SK-N-SH (cell line): ENCODE measurements around the gene BRME1. TPM values are rescaled to one million over a fixed set of nuclear protein-coding genes. Genes with fewer than 3 reads are reported as not detected.

Source experiments
- CTCF ChIA-PET: fragments of 300-600, 350-600 bp; formaldehyde crosslinking; extraction: SDS; loops from one replicate; lab custom pipeline; 2021; lab: Yijun Ruan, JAX
- POLR2A ChIA-PET: fragments of 350-600 bp; sonication (Branson Sonifier 250); formaldehyde crosslinking; extraction: SDS; loops from one replicate; lab custom pipeline; 2020; ENCODE audit warnings: antibody characterized with exemption, inconsistent platforms; lab: Yijun Ruan, JAX
- DNase-seq: peaks from one replicate; pipeline ENCODE4 v3.0.0; 2012
- H2AFZ ChIP-seq: fragments of 200-600 bp; sonication (generic); 2 replicates; pipeline ENCODE4 v1.8.1; 2016; ENCODE audit warnings: antibody characterized with exemption, mild to moderate bottlenecking, low read depth
- H3F3A ChIP-seq: fragments of 200-600 bp; sonication (generic); replicated peaks from 2 replicates; pipeline ENCODE3; 2016; ENCODE audit warnings: antibody characterized with exemption, mild to moderate bottlenecking; ENCODE audit not compliant: insufficient read depth
- H3K27ac ChIP-seq, 2 experiments: fragments of 200-500 bp in 1 of 2; fragments of 200-600 bp in 1 of 2; sonication (Bioruptor generic) in 1 of 2; sonication (generic), shearing (Covaris generic) in 1 of 2; 2 replicates each; pipeline versions ENCODE4 v1.5.1 to v1.6.1; 2014 to 2016; ENCODE audit warnings: low read depth in 2 of 2, inconsistent platforms in 1 of 2, low read length in 1 of 2, mild to moderate bottlenecking in 1 of 2, mixed read lengths in 1 of 2
- H3K27me3 ChIP-seq: fragments of 200-600 bp; sonication (generic), shearing (Covaris generic); 2 replicates; pipeline ENCODE4 v1.6.1; 2016; ENCODE audit warnings: mixed run types; ENCODE audit not compliant: insufficient read depth
- H3K36me3 ChIP-seq, 2 experiments: fragments of 200-500 bp in 1 of 2; fragments of 200-600 bp in 1 of 2; sonication (Bioruptor generic) in 1 of 2; sonication (generic) in 1 of 2; replicated peaks in 1 of 2; 2 replicates each; pipeline versions ENCODE3 to v1.5.1; 2014 to 2016; ENCODE audit warnings: low read length in 1 of 2, mild to moderate bottlenecking in 1 of 2; ENCODE audit not compliant: insufficient read depth in 2 of 2, control insufficient read depth in 1 of 2
- H3K4me1 ChIP-seq, 2 experiments: fragments of 200-500 bp in 1 of 2; fragments of 200-600 bp in 1 of 2; sonication (Bioruptor generic) in 1 of 2; sonication (generic), shearing (Covaris generic) in 1 of 2; 2 replicates each; pipeline versions ENCODE4 v1.5.1 to v1.6.1; 2014 to 2016; ENCODE audit warnings: low read depth in 1 of 2, low read length in 1 of 2, mixed run types in 1 of 2; ENCODE audit not compliant: insufficient read depth in 2 of 2, control insufficient read depth in 1 of 2
- H3K4me2 ChIP-seq: fragments of 200-600 bp; sonication (generic), shearing (Covaris generic); 2 replicates; pipeline ENCODE4 v1.6.1; 2017; ENCODE audit warnings: mixed run types
- H3K4me3 ChIP-seq, 2 experiments: fragments of 200-500 bp in 1 of 2; fragments of 200-600 bp in 1 of 2; sonication (Bioruptor generic) in 1 of 2; sonication (generic), shearing (Covaris generic) in 1 of 2; 2 replicates each; pipeline versions ENCODE4 v1.5.1 to v1.8.1; 2014 to 2016; ENCODE audit warnings: low read depth in 2 of 2, inconsistent platforms in 1 of 2, low read length in 1 of 2, mild to moderate bottlenecking in 1 of 2, mixed read lengths in 1 of 2, moderate library complexity in 1 of 2
- H3K79me2 ChIP-seq: fragments of 200-600 bp; sonication (generic); 2 replicates; pipeline ENCODE4 v1.8.1; 2017; ENCODE audit warnings: mild to moderate bottlenecking; ENCODE audit not compliant: insufficient read depth
- H3K9ac ChIP-seq: fragments of 200-600 bp; sonication (generic); 2 replicates; pipeline ENCODE4 v1.6.1; 2017; ENCODE audit warnings: mixed run types
- H3K9me2 ChIP-seq: fragments of 200-600 bp; sonication (generic); 2 replicates; pipeline ENCODE4 v1.6.1; 2017; ENCODE audit warnings: mixed run types
- H3K9me3 ChIP-seq: fragments of 200-600 bp; sonication (generic); 2 replicates; pipeline ENCODE4 v1.6.1; 2017; ENCODE audit warnings: mixed run types, mild to moderate bottlenecking, moderate library complexity
- H4K20me1 ChIP-seq: fragments of 200-600 bp; sonication (generic); 2 replicates; pipeline ENCODE4 v1.6.1; 2017; ENCODE audit warnings: mild to moderate bottlenecking, mixed run types; ENCODE audit not compliant: insufficient read depth
- EP300 ChIP-seq, 2 experiments: IDR thresholded peaks; 2 replicates each; pipeline versions ENCODE4 v1.4.0 to v1.6.1; 2012; ENCODE audit warnings: borderline replicate concordance in 1 of 2, low read depth in 1 of 2, low read length in 1 of 2
- FOXJ3 ChIP-seq: sonication (generic); formaldehyde crosslinking; IDR thresholded peaks from 2 replicates; pipeline ENCODE4 v1.5.1; 2020; ENCODE audit warnings: mild to moderate bottlenecking, missing genetic modification reagents
- FOXM1 ChIP-seq: IDR thresholded peaks from 2 replicates; pipeline ENCODE4 v1.4.0; 2012; ENCODE audit warnings: low read depth, mild to moderate bottlenecking
- GABPA ChIP-seq: IDR thresholded peaks from 2 replicates; pipeline ENCODE4 v1.4.0; 2012; ENCODE audit warnings: low read depth, mild to moderate bottlenecking
- MEF2A ChIP-seq: IDR thresholded peaks from 2 replicates; pipeline ENCODE4 v1.4.0; 2012; ENCODE audit warnings: low read depth, borderline replicate concordance
- MXI1 ChIP-seq: IDR thresholded peaks from 2 replicates; pipeline ENCODE4 v1.6.1; 2012; ENCODE audit warnings: mild to moderate bottlenecking, low read depth, low read length, improper control_type of control experiment
- NRF1 ChIP-seq: IDR thresholded peaks from 2 replicates; pipeline ENCODE4 v1.6.1; 2012; ENCODE audit warnings: low read depth, mild to moderate bottlenecking, low read length
- POLR2AphosphoS5 ChIP-seq: IDR thresholded peaks from 2 replicates; pipeline ENCODE4 v1.6.1; 2012; ENCODE audit warnings: low read depth, low read length
- RCOR1 ChIP-seq: fragments of 150-350 bp; IDR thresholded peaks from 2 replicates; pipeline ENCODE4 v1.6.1; 2017; ENCODE audit warnings: antibody characterized with exemption, low read length
- REST ChIP-seq: IDR thresholded peaks from 2 replicates; pipeline ENCODE4 v1.6.1; 2012; ENCODE audit warnings: mild to moderate bottlenecking, low read depth, low read length, moderate library complexity
- RFX5 ChIP-seq: IDR thresholded peaks from 2 replicates; pipeline ENCODE4 v1.6.1; 2012; ENCODE audit warnings: mild to moderate bottlenecking, improper control_type of control experiment, low read length
- TAF1 ChIP-seq: IDR thresholded peaks from 2 replicates; pipeline ENCODE4 v1.6.1; 2012; ENCODE audit warnings: low read depth, mild to moderate bottlenecking, low read length, moderate library complexity, borderline replicate concordance
- TCF12 ChIP-seq: IDR thresholded peaks from 2 replicates; pipeline ENCODE4 v1.4.0; 2012
- WGBS: methylation state at CpG from one replicate; pipeline ENCODE4 v1.1.6; 2017; ENCODE audit warnings: low lambda C conversion rate; 5-methylcytosine and 5-hydroxymethylcytosine counted together
- polyA plus RNA-seq, 3 experiments: library from polyadenylated mRNA; depleted of rRNA; stranded (reverse); fragments of >200 nt; gene quantifications; 2 replicates each; pipeline ENCODE4 v1.2.3, GENCODE V29; 2012
- TF ChIP-seq, protein P1 (sequence below): IDR thresholded peaks from 2 replicates; pipeline ENCODE4 v1.4.0; 2012; ENCODE audit warnings: low read depth, borderline replicate concordance
- TF ChIP-seq, protein P2 (sequence below): IDR thresholded peaks from 2 replicates; pipeline ENCODE4 v1.4.0; 2012; ENCODE audit warnings: low read depth, borderline replicate concordance
- TF ChIP-seq, protein P3 (sequence below): IDR thresholded peaks from 2 replicates; pipeline ENCODE4 v1.4.0; 2012; ENCODE audit warnings: low read depth

Gene BRME1
- polyA plus RNA-seq, 1 of the 3 experiments (the other 2 are of a cell fraction): 1.5 TPM

DNA sequence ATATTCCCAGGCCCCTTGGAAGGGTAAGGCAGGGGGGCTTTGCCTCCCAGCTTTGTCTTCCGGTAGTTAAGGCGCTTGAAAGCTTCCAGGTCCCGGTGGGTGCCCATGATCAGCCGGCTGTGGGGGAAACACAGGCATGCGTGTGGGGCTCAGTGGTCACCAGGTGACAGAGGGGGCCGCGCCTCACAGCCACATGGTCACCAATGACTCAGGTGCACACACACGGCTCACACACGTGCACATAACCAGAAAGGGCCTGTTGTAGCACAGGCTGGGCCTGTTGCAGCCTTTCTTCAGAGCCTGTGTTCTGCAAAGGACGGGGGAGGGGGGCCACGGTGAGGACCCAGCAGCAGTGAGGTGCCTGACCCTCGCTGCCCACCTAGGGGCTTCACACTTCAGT, 23.1 kb downstream of the BRME1 start:
- H3K4me2 ChIP-seq: no peak overlapping the region
- no peaks in the 10 kb centered on the region for H3K36me3 ChIP-seq
- TF ChIP-seq TCF12 (no peak), NRF1 (no peak), RCOR1 (no peak), FOXM1 (no peak), RFX5 (no peak), TAF1 (no peak), POLR2AphosphoS5 (no peak), GABPA (no peak), MXI1 (no peak), EP300 (IDR thresholded peaks at IDR 0.05; ENCODE audit: borderline replicate concordance in 1 of 2, low read depth in 1 of 2, low read length in 1 of 2) (no peak), FOXJ3 (CRISPR knock-in tag) (no peak), MEF2A (no peak), REST (no peak)
- TF ChIP-seq, protein P1, sequence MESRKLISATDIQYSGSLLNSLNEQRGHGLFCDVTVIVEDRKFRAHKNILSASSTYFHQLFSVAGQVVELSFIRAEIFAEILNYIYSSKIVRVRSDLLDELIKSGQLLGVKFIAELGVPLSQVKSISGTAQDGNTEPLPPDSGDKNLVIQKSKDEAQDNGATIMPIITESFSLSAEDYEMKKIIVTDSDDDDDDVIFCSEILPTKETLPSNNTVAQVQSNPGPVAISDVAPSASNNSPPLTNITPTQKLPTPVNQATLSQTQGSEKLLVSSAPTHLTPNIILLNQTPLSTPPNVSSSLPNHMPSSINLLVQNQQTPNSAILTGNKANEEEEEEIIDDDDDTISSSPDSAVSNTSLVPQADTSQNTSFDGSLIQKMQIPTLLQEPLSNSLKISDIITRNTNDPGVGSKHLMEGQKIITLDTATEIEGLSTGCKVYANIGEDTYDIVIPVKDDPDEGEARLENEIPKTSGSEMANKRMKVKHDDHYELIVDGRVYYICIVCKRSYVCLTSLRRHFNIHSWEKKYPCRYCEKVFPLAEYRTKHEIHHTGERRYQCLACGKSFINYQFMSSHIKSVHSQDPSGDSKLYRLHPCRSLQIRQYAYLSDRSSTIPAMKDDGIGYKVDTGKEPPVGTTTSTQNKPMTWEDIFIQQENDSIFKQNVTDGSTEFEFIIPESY: no peak
- TF ChIP-seq, protein P2, sequence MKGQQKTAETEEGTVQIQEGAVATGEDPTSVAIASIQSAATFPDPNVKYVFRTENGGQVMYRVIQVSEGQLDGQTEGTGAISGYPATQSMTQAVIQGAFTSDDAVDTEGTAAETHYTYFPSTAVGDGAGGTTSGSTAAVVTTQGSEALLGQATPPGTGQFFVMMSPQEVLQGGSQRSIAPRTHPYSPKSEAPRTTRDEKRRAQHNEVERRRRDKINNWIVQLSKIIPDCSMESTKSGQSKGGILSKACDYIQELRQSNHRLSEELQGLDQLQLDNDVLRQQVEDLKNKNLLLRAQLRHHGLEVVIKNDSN: no peak
- TF ChIP-seq, protein P3, sequence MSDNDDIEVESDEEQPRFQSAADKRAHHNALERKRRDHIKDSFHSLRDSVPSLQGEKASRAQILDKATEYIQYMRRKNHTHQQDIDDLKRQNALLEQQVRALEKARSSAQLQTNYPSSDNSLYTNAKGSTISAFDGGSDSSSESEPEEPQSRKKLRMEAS: no peak
- CTCF ChIA-PET: interaction anchor here (0.7 to 13.8 kb wide), 11 partner anchors 9 to 193 kb away, joined by 3 to 146 read pairs (median 5); partner anchors contain the start of genes IL27RA and MISP3
- H3K9me3 ChIP-seq: no peaks in the 10 kb centered on the region
- H3K9ac ChIP-seq: no peak overlapping the region
- DNase-seq: peak; percentile 12
- H3F3A ChIP-seq: no peaks in the 10 kb centered on the region
- no peak overlapping the region for H3K4me3 ChIP-seq
- 93% methylated on average over 6 of the region's 12 CpGs for WGBS
- H3K79me2 ChIP-seq: no peaks in the 10 kb centered on the region
- no peaks in the 10 kb centered on the region for H4K20me1 ChIP-seq
- H3K4me1 ChIP-seq: peaks cover 7 to 23% of the 10 kb centered on the region in 2 experiments; a peak in 3 of 4 replicates
- POLR2A ChIA-PET: no interaction called here
- no peak overlapping the region for H2AFZ ChIP-seq
- H3K27me3 ChIP-seq: no peaks in the 10 kb centered on the region
- no peak overlapping the region for H3K27ac ChIP-seq
- H3K9me2 ChIP-seq: no peaks in the 10 kb centered on the region
